A673 (cell line): ENCODE measurements around the gene PGAM4.

ENCODE experiments used
- CTCF ChIP-seq: fragments of 300-800, 200-600 bp; sonication (generic); conservative IDR thresholded peaks from 2 replicates; pipeline ENCODE4 v1.5.1; 2017; ENCODE audit warnings: low read depth, mild to moderate bottlenecking, antibody characterized with exemption, low read length, moderate library complexity, mixed read lengths
- EZH2 ChIP-seq: fragments of 200-600 bp; sonication (generic); IDR thresholded peaks from 2 replicates; pipeline ENCODE4 v1.6.1; 2017; ENCODE audit warnings: borderline replicate concordance, low read depth, mild to moderate bottlenecking, mixed read lengths, antibody characterized with exemption, low read length; ENCODE audit not compliant: poor library complexity, severe bottlenecking

- TF ChIP-seq CTCF (no peak), EZH2 (no peak)
These were observed 42.4 kb upstream of the PGAM4 start for GRCh38 chrX:78011846-78012245.
